NCI-H524 treated with DMSO at 0.1 percent for 48 hours (cell line): ENCODE measurements around the gene DENND6B.
"Not testable (repeated sequence)": the region's sequence is repeated elsewhere in the genome, so short reads cannot be mapped to it uniquely, and the experiment has no call there.

Experiments
- DNase-seq: peaks from one replicate; lab custom pipeline; 2025; lab: John Stamatoyannopoulos, UW

DENND6B gene

GRCh38 chr22:50286701-50287318, 40.0 kb downstream of the DENND6B start:
- DNase-seq: no peak

GRCh38 chr22:50286275-50286674, 40.5 kb downstream of the DENND6B start:
- no peak for DNase-seq

- DNase-seq: no peak
Observed at GRCh38 chr22:50285568-50286229, 41.1 kb downstream of the DENND6B start.

- no peak for DNase-seq
Observed at GRCh38 chr22:50284479-50284878, 42.3 kb downstream of the DENND6B start.

- DNase-seq: no peak
Observed at GRCh38 chr22:50283821-50284220, 43.0 kb downstream of the DENND6B start.

- DNase-seq: no peak
Observed at GRCh38 chr22:50282361-50283155, 44.3 kb downstream of the DENND6B start.

GRCh38 chr22:50281957-50282356, 44.9 kb downstream of the DENND6B start:
- DNase-seq: no peak

GRCh38 chr22:50281384-50281760, 45.4 kb downstream of the DENND6B start:
- DNase-seq: no peak

GRCh38 chr22:50280708-50281383, 46.0 kb downstream of the DENND6B start:
- DNase-seq: no peak

- DNase-seq: no peak
Observed at GRCh38 chr22:50280022-50280707, 46.6 kb downstream of the DENND6B start.

GRCh38 chr22:50278956-50279619, 47.7 kb downstream of the DENND6B start:
- DNase-seq: no peak

GRCh38 chr22:50278461-50278860, 48.4 kb downstream of the DENND6B start:
- DNase-seq: no peak

- no peak for DNase-seq
Observed at GRCh38 chr22:50277761-50278160, 49.1 kb downstream of the DENND6B start.

GRCh38 chr22:50276143-50276542, 50.7 kb downstream of the DENND6B start:
- no peak for DNase-seq

- no peak for DNase-seq
Observed at GRCh38 chr22:50275181-50276055, 51.4 kb downstream of the DENND6B start.

- no peak for DNase-seq
Observed at GRCh38 chr22:50274771-50275170, 52.0 kb downstream of the DENND6B start.

GRCh38 chr22:50274311-50274710, 52.5 kb downstream of the DENND6B start:
- DNase-seq: no peak

GRCh38 chr22:50273781-50274180, 53.0 kb downstream of the DENND6B start:
- DNase-seq: not testable (repeated sequence)

GRCh38 chr22:50273352-50273751, 53.5 kb downstream of the DENND6B start:
- DNase-seq: not testable (repeated sequence)

- DNase-seq: no peak
Observed at GRCh38 chr22:50272044-50272802, 54.6 kb downstream of the DENND6B start.
